SK-MEL-5 (cell line): ENCODE data around the gene ZDHHC3. TPM values are rescaled to one million over a fixed set of nuclear protein-coding genes. Genes with fewer than 3 reads are reported as not detected.
"Not testable (repeated sequence)": the region's sequence is repeated elsewhere in the genome, so short reads cannot be mapped to it uniquely, and the experiment has no call there.

Experiments used
- DNase-seq: peaks from one replicate; pipeline ENCODE4 v3.0.0-alpha.2; 2016; ENCODE audit warnings: low read depth, low spot score
- in situ Hi-C: cut with HindIII; loops from 2 replicates; pipeline ENCODE4 v1.10.0; 2016; ENCODE audit warnings: low sequenced_read_pairs, high pct_unique_total_duplicates, low pct_unique_long_range_greater_than_20kb
- total RNA-seq: library from RNA; depleted of rRNA; stranded (reverse); fragments of >200 nt; shearing (Covaris generic); gene quantifications from 2 replicates; pipeline ENCODE4 v1.2.3, GENCODE V29; 2014

ZDHHC3 gene
- total RNA-seq, 1 experiment from 2014 or later: 46.2 TPM

DNA sequence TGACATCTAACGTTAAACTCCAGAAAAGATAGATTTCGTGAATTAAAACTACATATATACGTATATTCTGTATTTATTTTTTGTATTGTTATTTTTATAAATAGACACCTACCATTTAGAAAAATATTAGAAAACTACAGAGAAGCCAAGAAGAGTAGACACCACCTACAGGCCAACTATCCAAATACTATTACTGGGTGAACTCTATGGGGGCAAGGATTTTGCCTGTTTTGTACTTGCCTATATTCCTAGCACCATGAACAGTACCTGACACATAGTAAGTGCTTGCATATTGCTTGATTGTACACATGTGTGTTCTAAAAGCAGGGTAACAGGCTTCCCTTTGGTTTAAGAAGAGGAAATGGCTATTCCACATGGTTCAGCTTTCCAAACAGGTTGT, 25.8 kb upstream of the ZDHHC3 start:
- in situ Hi-C loops: no loop called here
- DNase-seq: no peak

DNA sequence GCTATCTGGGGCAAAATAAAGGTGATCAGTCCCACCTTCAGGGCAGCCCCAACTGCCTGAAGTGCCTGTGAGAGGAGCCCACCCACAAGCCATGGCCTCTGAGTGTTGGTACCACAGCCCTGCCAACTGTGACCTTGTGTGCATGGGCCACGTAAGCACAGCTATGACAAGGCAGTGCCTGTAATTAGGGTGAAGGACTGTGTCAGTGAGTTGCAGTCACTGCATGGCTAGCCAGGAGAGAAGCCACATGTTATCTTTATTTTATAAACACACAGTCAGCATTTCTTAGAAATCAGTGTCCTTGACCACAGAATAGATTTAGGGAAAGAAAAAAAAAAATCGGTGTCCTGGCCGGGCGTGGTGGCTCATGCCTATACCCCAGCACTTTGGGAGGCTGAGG, 24.8 kb upstream of the ZDHHC3 start:
- no peak for DNase-seq

DNA sequence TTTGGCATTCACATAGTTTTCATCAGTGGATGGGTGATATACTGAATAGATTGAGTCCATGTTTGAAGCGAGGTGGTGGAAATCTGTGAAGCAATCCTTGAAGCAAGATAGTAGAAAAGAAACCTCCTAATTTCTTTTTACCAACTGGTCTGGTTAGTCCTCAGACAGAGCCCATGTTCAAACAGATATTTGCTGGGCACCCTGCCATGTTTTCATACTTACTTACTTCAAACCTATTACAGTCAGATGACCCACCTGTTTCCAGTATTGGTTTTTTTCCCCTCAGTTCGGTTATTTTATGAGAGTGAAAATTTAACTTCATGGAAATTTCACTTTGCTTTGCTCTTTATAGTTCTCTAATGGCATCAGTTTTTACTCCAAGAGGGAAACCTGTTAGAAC, 23.8 kb upstream of the ZDHHC3 start:
- no peak for DNase-seq
- in situ Hi-C loops: no loop called here

More for the DNA sequence above, 24.8 kb upstream of the ZDHHC3 start:
- in situ Hi-C loops: no loop called here

DNA sequence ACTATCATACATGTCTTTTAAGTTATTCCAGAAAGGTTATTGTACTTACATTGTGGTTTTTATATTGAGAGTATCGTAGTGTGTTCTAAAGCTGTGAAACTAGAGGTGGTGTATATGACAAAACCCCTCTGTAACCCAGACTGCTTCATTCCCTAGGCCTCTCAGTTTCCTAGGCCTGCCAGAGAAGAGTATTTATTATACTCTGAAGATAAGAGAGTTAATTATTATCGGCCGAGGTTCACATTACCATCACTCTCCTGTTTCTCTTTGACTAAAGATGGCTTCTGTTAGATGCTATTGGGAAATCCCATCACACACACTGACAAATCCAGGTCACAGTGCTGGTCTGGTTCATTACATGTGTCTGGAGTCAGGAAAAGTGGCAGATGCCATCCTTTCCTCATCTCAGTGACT, 20.6 kb upstream of the ZDHHC3 start:
- no peak for DNase-seq
- in situ Hi-C loops: no loop called here

DNA sequence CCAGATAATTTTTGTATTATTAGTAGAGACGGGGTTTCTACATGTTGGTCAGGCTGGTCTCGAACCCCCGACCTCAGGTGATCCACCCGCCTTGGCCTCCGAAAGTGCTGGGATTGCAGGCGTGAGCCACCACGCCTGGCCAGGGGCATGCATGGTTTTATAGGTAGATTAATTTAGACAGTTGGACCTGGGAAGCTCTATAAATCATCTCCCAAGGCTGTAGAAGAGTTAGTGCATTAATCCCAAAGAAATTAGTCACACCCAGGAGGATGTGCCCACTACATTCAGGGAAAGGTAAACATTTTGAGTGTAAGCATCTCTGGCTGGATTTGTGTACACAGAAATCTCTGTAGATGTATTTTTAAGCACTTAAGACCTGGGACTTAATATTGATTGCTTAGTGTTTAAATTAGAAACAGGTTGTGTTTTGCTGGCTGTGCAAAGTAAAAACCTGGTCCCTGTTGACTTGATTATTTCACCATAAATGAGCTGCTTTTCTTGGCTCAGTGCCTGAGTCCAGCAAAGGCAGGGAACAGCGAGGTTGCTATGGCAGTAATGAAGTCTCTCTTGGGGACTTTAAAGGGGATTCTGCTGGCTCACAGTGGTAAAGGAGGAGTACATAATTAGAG, 19.3 kb upstream of the ZDHHC3 start:
- no peak for DNase-seq

DNA sequence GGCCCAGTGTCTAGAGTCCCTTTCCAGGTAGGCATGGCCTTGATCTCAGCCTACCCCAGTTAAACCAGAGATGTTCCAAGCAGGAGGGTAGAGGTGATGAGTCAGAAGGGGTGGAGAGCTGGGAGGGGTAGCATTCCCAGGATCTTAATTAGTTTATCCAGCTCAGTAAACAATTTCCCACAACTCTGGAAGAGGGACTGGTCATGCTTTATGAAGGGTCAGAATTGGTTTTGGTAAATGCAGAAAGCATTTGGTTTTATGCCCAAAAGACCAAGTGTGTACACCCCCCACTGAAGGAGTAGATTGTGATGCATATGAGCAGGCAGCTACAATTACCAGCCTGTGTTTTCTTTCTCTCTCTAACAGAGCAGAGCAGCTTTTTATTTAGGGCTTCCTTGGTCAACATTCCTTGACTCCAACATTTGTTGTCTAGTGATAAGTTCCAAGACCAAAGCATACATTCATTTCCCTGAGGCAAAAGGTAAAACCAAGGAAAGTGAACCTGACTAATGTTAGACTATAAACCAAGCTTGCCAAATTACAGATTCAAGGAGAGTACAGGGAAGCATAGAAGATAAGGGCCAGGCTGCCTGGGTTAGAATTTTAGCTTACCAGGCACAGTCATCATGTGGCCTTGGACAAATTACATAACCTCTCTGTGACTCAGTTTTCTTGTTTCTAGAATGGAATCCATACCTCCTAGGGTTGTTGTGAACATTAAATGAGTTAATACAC, 17.7 kb upstream of the ZDHHC3 start:
- no peak for DNase-seq

More for the DNA sequence above, 19.3 kb upstream of the ZDHHC3 start:
- in situ Hi-C loops: no loop called here

DNA sequence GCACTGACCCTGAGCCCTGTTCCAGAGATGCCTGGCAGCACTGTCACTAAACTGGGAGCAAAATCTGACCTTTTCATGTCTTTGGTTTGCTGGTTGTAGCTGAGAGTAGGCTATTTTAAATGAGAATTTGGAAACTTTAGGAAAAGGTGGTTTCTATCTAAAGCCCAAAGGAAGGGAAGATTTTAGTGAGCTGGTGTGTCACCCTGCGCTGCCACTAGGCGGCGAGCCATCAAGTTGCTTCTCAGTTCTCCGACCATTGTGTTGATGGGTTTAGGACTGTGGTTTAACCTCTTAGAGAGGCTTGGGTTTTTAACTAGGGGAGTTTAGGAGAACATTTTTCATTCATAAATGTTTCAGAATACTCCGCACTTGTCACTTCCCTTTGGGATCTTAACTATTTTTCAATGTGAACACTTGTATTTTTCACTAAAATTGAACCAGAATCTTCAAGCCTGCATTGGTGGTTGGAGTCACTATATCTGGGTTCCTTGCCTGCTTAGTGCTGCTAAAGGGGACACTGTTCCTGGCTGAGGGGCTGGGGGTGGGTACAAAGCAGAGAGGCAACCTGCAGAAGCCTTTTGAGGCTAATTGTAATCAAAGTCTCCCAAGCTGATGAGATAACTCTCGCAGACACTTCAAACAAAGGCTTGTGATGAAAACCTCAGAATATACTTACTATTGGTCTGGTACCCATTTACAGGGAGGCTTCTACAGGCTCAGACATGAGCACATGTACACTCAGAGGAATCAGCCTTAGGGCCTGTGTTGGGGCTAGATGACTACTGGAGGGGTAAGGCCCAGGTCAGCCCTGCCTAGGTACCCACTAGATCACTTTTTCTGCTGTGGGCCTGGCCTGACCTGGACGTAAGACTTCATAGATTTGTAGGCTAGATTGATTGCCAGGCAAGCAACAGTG, 16.8 kb upstream of the ZDHHC3 start:
- in situ Hi-C loops: no loop called here
- peak; percentile 53 for DNase-seq

More for the DNA sequence above, 17.7 kb upstream of the ZDHHC3 start:
- in situ Hi-C loops: no loop called here

DNA sequence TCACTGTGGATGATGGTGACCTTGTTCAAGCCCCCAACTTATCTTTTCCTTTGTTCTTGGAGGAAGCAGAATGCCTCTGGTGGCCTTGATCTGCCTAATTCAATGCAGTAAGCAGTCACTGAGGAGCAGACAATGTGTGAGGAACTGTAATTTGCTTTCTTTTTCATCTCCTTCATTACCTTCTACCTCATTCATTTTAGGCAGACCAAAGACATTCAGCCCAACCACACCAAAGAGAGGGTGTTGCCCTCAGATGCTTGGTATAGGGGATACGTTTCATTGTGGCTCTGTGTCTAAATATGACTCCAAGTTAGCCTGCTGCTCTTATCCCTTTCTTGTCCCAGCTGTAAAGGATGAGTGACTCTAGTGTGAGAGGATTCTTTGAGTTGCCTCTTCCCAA, 15.4 kb upstream of the ZDHHC3 start:
- DNase-seq: no peak
- in situ Hi-C loops: no loop called here

DNA sequence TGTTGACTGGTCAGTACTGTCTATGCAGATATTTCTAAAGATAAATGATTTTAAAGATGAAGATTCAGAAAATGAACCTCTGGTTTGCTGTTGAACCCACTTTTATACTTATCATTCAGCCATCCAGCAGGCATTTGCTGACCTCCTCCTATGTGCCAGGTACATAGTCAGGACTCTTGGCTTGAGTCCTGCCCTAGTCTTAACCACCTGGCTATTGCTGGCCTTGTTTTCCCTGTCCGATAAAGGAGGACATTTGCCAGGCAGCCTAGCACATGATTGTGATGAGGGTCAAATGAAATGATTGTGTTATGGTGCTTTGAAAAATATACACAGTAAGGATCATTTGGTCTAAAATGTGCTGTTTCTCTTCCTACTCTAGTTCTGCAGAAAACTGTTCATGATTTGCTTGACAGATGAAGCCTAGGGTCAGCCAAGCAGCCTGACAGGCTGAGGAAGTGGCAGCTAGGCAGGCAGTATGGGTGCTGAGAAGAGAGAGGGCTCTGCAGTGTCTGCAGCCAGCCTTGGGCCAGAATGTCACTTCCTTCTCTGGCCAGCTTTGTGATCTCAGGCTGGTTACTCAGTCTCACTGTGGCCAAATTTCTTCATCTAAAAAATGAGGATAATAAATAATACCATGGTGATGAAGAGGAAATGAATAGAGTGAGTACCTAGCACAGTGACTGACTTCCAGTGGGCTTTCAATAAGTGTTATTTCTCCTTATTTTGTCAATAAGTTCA, 13.8 kb upstream of the ZDHHC3 start:
- DNase-seq: no peak
- in situ Hi-C loops: no loop called here

DNA sequence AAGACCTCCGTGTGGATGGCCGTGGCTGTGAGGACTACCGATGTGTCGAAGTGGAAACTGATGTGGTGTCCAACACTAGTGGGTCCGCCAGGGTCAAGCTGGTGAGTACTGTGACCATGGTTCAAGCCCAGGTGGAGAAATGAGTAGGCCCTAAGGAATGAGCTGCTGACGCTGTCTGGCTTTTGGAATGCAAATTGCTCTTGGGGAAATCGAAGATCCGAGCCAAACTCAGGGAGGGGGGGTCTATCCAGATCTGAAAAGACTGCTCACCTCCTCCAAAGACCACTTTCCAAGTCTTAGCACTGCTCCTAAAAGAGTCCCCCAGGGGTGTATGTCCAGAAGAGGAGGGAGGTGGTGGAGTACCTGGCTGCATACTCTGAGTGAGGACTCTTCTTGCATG, 13.2 kb upstream of the ZDHHC3 start:
- in situ Hi-C loops: no loop called here
- no peak for DNase-seq

DNA sequence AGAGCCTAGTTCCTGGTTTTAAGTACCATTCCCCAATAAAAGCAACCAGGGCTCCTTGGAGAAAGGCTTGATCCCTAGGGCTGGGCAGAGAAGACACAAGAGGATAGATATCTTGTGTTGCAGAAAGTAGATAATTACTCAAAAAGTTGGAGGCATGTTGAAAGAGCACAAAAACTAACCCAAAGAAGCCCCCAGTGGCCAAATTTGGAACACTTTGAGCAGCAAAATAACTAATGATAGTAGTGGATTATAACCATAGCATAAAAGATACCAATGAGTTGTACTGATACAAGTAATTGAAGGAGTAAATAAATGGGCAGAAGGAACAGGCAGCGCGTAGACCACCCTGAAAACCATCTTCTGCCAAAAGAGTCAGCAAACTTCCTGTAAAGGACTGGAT, 12.1 kb upstream of the ZDHHC3 start:
- DNase-seq: peak; percentile 46
- in situ Hi-C loops: no loop called here

DNA sequence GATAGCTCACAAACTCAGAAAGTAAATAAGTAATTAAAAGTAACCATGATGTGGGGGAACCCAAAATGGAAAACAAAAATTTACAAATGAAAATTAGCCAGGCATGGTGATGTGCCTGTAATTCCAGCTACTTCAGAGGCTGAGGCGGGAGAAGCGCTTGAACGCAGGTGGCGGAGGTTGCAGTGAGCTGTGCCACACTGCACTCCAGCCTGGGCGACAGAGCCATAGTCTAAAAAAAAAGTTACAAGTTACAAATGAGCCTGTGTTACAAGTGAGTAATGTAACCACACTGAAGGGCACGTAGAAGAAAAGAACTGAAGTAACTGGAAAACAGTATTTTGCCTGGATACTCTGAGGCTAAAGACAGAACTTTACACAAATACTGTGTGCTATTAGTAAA, 11.4 kb upstream of the ZDHHC3 start:
- no peak for DNase-seq
- in situ Hi-C loops: no loop called here

DNA sequence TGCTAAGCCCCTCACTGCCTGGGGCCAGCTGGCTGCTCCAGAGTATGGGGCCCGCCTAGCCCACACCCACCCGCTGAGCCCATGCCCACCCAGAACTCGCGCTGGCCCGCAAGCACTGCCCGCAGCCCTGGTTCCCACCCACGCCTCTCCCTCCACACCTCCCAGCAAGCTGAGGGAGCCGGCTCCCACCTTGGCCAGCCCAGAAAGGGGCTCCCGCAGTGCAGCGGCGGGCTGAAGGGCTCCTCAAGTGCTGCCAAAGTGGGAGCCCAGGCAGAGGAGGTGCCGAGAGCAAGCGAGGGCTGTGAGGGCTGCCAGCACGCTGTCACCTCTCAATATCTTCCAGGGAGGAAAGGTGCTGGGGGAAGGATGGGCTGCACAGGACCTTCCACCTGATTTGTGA, 10.4 kb upstream of the ZDHHC3 start:
- in situ Hi-C loops, DNase-seq: not testable (repeated sequence)

DNA sequence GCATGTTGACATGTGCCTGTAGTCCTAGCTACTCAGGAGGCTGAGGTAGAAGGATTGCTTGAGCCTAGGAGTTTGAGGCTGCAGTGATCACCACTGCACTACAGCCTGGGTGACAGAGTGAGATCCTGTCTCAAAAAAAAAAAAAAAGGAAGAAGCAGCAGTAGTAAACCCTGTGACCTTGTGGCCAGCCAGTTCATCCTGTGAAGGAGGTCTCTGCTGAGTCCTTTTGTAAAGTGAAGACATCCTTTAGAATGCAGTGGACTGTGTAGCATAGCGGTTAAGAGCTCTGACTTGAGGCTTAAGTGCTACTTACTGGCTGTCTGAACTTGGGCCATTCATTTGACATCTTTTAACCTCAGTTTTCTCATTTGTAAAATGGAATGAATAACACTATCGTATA, 8.4 kb upstream of the ZDHHC3 start:
- DNase-seq: no peak
- in situ Hi-C loops: no loop called here

DNA sequence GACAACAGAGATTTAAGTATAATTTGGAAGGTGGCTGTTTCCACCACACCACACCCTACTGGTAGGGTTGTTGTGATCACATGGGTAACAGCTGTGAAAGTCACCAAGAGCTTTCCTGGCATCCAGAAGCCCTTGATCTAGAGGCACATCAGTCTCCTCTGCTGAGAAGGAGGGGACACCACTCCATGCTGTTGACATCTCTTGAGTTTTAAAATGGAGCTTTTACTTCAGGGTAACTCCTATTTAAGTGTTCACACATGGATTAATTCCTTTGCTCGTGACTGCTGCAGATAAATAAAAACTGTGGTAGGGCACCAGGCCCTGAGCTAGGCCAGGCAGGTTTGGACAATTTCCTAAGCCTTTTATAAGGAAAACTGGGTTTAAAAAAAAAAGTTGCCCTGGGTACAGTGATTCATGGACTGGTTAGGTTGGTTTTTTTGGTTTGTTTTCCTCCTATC, 7.5 kb upstream of the ZDHHC3 start:
- in situ Hi-C loops: no loop called here
- no peak for DNase-seq

DNA sequence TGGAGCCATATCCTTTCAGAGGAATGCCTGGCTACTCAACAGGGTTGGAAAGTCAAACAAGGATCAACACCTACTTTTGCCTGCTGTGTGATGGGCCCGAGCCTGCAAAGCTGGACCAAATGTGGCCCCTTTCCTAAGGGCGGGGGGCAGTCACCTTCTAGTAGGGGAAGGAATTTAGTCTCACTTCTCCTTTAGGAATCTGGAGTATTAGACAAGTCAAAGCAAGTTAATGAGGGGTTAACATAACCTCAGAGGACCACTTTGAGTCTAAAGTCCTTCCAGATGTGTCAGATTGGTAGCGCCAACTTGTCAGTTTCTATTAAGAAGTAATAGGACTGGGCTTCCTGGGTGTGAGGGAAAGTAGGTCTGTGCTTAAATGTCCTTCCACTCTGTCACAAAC, 6.8 kb upstream of the ZDHHC3 start:
- in situ Hi-C loops: no loop called here
- DNase-seq: no peak

DNA sequence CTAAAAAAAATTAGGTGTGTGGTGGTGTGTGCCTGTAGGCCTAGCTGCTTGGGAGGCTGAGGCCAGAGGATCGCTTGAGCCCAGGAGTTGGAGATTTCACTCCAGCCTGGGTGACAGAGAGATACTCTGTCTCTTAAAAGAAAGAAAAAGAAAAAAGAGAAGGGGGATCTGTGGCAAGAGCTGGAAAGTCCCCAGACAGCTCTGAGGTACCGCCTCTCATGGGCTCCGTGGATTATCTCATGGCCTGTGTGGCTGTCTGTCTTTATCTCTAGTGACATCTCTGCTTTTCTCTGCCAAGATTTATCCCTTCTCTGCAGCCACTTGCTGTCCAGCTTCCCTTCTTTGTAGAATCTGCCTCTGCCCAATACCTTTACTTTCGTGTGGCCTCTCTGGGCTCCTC, 5.8 kb upstream of the ZDHHC3 start:
- no peak for DNase-seq
- in situ Hi-C loops: no loop called here

DNA sequence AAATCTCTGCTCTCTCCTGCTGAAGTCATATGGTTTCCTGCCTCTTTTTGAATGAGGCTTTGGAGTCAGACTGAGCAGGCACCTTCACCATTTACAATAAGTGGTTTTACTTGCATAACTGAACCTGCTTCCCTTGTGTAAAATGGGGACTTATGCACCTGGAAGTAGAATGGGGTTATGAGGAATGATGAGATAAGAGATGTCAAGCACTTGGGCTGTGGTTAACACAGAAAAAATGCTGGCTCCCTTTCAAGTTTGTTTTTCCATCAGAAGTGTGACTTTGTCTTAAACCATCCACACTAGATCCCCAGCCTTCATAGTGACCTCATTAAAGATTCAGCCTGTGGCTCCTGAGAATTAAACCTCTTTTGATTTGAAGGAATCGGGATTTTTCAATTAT, 5.2 kb upstream of the ZDHHC3 start:
- no peak for DNase-seq
- in situ Hi-C loops: no loop called here
